GM21381 (cell line): ENCODE measurements around the gene HS3ST3A1.
"Not testable (repeated sequence)": the region's sequence is repeated elsewhere in the genome, so short reads cannot be mapped to it uniquely, and the experiment has no call there.

Experiments used
- ATAC-seq: cut with Tn5 transposase; IDR thresholded peaks from one replicate; pipeline ENCODE4 v1.9.1; 2021; ENCODE audit warnings: mild to moderate bottlenecking, moderate library complexity; ENCODE audit not compliant: unreplicated experiment

The HS3ST3A1 gene

GRCh38 chr17:13576661-13577526 lies 24.8 kb downstream of the HS3ST3A1 start:
- ATAC-seq: no peak

- no peak for ATAC-seq
Measured at GRCh38 chr17:13575922-13576419, 25.8 kb downstream of the HS3ST3A1 start.

- no peak for ATAC-seq
Measured at GRCh38 chr17:13575466-13575865, 26.3 kb downstream of the HS3ST3A1 start.

DNA sequence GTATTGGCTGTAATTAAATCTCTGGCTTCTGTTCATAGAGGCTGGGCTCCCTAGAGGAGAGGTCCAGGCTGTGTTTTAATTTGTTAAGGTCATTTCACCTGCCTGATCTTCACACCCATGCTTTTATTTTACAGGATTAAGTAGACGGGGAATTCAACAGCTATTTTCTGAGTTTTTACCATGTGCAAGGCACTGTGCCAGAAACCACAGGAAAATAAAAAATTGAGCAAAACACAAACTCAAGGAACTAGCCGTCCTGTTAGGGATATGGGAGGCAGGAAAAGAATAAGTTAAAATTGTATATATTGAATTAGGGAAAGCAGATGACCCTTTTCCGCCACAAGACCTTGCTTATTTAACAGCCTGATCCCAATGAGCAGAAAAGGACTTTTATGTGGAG lies 29.1 kb downstream of the HS3ST3A1 start:
- ATAC-seq: no peak

DNA sequence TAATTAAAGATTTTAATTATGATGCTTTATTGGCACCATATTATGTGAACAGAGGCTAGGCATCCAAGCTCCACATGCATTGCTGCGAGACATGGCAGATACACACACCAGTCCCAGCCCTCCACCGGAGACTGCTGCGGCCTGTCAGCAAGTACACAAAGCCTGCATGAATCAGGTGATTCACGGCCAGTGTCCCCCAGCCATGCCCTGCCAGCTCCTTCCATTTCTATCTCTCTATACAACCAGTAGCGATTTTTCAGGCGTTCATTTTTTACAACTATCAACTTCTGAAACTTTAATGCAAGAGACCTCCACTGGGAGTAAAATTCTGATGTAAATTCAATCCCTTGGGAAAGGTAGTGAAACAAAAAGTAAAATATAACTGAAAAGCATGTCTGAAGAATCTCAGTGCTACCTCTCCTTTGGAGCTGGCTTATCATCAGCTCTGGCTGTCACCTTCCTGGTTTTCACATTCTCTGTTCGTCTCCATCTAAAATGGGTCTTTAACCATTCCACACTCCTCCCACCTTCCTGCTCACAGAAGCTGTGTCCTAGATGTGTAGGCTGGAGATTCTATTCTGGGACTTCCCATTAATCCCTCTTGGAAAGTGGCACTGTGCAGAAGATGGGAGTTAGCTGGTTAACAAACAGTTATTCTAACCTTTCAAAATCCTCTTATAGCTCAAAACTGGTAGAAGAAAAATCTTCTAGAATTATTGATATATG lies 32.2 kb downstream of the HS3ST3A1 start:
- ATAC-seq: no peak

DNA sequence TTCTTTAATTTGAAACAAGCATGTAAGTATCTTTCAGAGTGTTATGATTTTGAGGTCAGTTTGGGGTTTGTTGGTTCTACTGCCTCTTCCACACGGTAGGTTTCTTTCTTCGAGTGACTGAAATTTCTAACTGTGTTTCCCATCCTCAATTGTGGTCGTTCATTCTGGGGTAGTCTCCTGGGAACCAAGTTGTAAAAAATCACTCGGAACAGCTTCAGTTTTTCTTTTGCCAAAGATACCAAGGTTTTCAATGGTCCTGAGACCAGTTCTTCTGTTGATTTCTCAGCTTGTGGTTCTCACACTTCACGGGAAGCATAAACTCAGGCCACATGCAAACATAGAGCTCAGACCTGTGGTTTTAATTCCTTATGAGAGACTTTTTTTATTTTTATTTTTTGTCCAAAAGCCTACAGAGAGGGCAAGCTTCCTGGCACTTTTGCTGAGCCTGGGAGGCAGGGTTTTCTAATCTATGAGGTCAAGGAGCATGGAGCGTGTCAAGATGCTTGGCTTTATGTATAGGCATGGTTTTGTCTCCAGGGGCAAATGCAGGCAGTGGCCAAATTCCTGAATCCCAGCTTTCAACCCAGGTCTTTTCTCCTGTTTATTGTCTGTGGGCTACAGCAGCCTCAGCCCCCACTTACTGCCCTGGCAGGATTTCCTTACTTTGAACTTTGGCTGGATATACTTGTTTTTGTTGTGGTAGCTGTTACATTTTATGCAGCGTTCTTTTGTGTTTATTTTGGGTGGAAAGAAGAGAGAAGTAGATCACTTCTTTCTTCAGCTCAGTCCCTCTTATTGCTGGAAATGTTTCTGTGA lies 32.9 kb downstream of the HS3ST3A1 start:
- ATAC-seq: no peak

DNA sequence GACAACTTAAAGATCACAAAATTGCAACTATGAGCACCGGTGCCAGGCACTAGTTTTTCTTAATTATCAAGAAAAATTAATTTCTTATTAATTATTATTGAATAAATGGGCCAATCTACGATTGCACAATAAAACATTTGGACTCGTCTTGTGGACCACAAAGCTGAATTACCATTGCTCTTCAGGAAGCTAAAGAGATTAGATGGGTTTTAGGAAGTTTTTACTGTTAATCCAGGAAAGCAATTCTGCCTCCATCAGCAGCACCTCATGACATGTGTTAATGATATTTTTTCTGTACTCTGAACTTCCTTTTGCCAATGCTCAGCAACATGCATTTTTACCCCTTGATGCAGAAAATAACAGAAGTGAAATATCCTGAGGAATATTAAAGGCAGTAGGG lies 37.9 kb downstream of the HS3ST3A1 start:
- no peak for ATAC-seq

DNA sequence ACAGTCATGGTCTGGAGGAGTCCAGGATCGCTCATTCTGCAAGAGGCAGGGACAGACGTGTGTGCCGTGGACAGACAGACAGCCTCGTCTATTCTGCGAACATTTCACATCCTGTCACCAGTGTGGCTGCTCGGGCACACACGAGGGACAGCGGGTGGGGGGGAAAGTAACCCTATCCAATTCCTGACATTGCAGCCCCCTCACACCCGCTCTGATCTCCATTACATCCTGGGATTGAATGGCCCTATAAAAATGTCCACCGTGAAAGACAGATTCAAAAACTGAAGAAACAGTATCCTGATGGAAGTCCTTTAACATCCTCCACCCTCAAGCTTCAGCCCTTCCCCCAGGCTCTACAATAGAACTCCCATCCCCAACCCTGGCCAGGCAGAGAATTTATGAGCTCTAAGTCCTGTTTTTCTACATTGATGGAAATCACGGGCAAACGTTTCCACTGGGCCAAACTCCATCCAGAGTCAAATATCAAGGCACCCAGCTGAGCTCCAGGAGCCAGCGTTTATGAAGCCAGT lies 39.4 kb downstream of the HS3ST3A1 start:
- no peak for ATAC-seq

DNA sequence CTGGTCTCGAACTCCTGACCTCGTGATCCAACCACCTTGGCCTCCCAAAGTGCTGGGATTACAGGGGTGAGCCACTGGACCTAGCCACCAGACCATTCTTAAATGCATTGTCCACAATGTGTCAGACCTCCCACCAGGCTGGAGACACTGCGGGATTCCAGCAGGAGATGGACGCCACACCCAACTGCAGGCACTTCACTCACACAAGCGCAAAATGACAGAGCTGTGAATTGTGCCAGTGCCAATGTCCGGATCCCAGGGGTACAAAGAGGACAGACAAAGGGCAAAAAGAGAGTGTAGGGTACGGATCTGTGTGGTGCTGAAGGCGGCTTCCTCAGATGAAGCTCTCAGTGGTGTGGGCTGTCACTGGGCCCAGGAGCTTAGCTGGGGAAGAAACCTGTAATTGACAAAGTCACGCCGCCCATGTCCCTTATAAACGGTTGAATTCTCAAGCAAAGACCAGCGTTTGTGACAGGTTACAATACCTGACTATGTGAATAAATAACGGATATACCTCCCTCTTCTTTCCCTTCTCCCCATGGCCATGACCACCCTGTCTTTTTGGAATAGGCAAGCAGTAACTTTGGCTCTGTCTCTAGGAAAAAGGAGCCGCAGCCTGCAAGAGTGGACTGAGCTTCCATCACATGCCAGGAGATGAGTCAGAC lies 40.0 kb downstream of the HS3ST3A1 start:
- ATAC-seq: no peak

DNA sequence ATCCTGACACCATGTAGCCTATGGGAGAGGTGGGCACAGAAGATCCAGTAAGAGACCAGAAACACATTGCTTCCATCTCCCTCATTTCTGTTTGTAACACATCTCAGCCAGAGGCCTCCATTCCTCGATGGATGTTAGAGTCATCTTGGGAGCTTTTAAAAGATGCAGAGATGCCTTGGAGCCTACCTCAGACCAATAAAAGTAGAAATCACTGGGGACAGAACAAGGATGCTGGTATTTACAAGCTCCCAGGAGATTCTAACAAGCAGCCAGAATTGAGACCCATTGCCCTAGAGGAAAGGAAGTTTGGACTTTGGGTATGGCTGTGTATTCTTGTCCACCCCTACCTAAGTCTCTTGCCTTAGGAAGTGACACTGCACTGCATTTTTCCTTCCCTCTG lies 40.8 kb downstream of the HS3ST3A1 start:
- no peak for ATAC-seq

DNA sequence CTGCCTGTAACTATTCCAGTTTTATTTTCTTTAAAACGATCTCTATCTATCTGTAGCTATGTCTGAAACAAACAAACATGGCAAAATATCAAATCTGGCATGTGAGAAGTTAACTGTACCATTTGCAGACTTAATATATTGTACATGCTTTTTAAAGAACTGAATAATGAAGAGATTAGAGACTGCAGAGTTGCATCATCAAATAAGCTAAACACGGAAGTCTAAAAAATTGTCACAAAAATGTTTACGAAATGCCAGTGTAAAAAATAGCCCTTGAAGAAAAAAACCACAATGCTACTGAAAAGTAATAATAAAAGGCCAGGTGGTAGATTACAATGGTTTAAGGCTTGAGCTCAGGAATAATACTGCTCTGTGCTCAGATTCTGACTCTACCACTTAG lies 43.1 kb downstream of the HS3ST3A1 start:
- ATAC-seq: no peak

DNA sequence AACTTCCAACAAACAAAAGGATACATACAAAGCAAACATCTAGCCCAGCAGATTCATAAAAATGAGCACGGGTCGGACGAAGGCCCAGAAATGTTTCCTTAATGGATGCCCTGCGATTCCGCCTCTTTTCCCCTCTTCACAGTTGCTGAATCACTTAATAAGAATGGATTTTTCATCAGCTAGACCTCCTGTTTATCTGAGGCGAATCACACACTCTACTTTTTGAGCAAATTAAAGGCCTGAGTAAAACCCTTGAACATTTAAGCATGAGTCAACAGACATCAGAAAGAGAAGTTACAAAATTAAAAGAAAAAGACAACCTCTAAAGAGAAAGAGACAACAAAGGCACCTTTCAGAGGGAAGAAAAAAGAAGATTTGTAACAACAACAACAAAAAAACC lies 44.7 kb downstream of the HS3ST3A1 start:
- ATAC-seq: no peak

DNA sequence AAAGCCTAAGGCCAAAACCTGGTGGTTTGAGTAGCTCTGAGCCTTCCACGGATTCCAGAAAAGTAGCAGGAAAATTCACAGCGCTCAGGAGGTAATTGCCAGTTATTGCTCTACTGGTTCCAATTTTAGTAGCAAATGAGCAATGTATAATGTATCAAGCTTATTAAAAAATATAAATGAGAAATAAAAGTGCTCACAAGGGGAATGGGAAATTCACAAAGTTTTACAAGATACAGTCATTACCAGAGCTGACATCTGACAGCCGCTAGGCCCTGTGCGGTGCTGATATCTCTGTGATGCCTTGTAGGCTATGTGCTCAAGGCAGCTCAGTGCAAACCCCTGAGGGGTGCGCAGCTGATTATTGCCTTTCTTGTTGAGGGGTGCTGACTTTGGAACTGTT lies 47.5 kb downstream of the HS3ST3A1 start:
- no peak for ATAC-seq

DNA sequence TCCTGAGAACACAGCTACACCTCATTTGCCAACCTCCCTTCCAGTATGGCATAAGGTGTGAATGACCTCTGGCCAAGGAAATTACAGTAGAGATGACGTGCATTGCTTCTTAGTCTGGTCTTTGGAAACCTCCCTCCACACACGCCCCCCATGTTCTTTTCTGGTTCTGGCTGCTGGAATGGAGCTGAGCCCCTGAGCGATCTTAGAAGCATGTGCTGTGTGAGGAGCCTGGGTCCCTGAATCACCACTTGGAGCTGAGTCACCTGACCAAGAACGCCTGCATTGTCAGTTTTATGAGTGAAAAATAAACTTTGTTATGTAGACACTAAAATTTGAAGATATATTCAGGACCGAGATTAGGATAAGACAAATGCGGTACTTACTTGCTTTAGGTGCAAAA lies 51.4 kb downstream of the HS3ST3A1 start:
- no peak for ATAC-seq

DNA sequence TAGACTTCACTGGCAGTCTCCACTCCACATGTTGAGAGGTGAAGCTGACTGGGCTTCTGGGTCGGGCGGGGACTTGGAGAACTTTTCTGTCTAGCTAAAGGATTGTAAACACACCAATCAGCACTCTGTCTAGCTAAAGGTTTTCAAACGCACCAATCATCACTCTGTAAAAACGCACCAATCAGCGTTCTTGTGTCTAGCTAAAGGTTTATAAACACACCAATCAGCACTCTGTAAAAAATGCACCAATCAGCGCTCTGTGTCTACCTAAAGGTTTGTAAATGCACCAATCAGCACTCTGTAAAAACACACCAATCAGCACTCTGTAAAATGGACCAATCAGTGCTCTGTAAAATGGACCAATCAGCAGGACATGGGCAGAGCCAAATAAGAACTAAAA lies 53.2 kb downstream of the HS3ST3A1 start:
- not testable (repeated sequence) for ATAC-seq

- no peak for ATAC-seq
Measured at GRCh38 chr17:13546851-13547250, 54.9 kb downstream of the HS3ST3A1 start.

GRCh38 chr17:13545941-13546340 lies 55.8 kb downstream of the HS3ST3A1 start:
- no peak for ATAC-seq

DNA sequence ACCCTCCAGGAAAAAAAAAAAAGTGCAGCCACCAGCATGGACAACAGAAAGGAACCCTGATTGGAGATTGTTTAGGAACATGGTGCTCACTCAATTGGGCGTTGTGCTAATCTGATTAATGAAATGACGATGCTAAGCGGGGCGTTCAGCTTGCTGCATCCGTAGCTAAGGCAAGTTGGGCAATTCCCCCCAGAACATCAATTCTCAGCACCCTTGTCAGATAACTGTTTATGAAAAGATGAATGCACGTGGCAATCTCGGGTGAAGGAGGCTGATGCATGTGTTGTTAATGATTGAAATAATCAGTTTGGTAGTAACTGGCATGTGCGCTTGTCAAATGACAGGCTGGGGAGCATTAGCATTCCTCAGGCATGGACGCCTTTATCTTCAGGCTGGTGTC lies 57.0 kb downstream of the HS3ST3A1 start:
- ATAC-seq: no peak

DNA sequence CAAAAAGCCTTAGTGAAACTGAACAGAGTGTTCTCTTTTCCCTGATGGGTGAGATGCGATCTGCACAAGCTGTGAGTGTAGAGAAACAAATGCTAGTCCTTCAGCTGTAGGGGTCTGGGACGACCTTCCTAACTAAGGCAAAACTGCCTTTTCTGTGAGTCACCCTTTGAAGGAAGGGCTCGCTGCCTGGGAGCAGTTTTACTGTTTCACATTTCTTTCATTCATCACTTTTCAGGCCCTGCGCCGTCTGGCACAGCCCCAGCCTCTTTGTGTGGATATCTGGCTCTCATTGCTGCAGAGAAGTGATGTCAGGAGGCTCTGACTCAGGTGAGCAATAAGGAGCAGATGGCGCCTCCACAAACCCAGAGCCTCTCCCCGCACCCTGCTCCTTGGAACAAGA lies 57.4 kb downstream of the HS3ST3A1 start:
- ATAC-seq: no peak

- ATAC-seq: no peak
Measured at GRCh38 chr17:13542636-13543035, 59.1 kb downstream of the HS3ST3A1 start.
